ACC112 (cell line): Measurements from ENCODE around the gene TPD52L1.

Experiments
- H2AFZ ChIP-seq: fragments of 200-600 bp; sonication (generic); one replicate; pipeline ENCODE4 v1.6.0; 2017; ENCODE audit warnings: antibody characterized with exemption, low read length; ENCODE audit not compliant: unreplicated experiment
- H3K27ac ChIP-seq: fragments of 200-600 bp; sonication (generic); 2 replicates; pipeline ENCODE4 v1.5.1; 2014; ENCODE audit warnings: low read depth, mild to moderate bottlenecking, antibody characterized with exemption, low read length, moderate library complexity
- H3K27me3 ChIP-seq: fragments of 200-600 bp; sonication (generic); 2 replicates; pipeline ENCODE4 v1.6.1; 2014; ENCODE audit warnings: mild to moderate bottlenecking, antibody characterized with exemption, low read length, moderate library complexity, mixed read lengths; ENCODE audit not compliant: insufficient read depth
- H3K36me3 ChIP-seq: fragments of 200-600 bp; sonication (generic); 2 replicates; pipeline ENCODE4 v1.6.1; 2016; ENCODE audit warnings: mild to moderate bottlenecking, antibody characterized with exemption, low read length, moderate library complexity, mixed read lengths; ENCODE audit not compliant: insufficient read depth
- H3K4me1 ChIP-seq: fragments of 200-600 bp; sonication (generic); one replicate; pipeline ENCODE4 v1.6.1; 2016; ENCODE audit warnings: low read length, mixed read lengths; ENCODE audit not compliant: insufficient read depth, unreplicated experiment, control insufficient read depth
- H3K4me3 ChIP-seq: fragments of 200-600 bp; sonication (generic); 2 replicates; pipeline ENCODE4 v1.5.1; 2014; ENCODE audit warnings: mild to moderate bottlenecking, low read depth, low read length
- H3K79me2 ChIP-seq: fragments of 200-600 bp; sonication (generic); one replicate; pipeline ENCODE4 v1.6.0; 2016; ENCODE audit warnings: low read length; ENCODE audit not compliant: control insufficient read depth, unreplicated experiment, insufficient read depth

Gene TPD52L1

DNA sequence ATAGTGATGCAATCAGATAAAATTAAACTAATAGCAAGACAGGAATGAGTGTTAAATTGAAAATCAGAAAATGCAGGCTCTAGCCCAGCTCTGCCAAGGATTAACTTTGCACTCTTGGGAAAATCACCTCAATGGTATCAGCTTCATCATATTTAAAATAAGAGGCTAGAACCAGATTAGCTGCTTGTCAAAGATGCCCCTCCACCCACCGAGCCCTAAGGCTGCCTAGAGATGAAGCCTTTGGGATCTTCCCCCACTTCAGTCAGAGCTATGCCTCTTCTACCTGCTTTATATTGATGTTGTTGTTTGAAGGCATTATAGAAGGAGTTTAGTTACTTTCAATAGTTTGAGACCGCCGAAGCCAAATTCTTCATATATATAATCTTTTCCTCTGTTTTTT lies 100.7 kb downstream of the TPD52L1 start:
- Histone ChIP-seq H3K4me3 (no peak overlapping the region), H2AFZ (no peak overlapping the region), H3K4me1 (peaks cover 7% of the 10 kb centered on the region), H3K36me3 (no peaks in the 10 kb centered on the region), H3K27me3 (no peaks in the 10 kb centered on the region), H3K79me2 (no peaks in the 10 kb centered on the region), H3K27ac (no peak overlapping the region)

DNA sequence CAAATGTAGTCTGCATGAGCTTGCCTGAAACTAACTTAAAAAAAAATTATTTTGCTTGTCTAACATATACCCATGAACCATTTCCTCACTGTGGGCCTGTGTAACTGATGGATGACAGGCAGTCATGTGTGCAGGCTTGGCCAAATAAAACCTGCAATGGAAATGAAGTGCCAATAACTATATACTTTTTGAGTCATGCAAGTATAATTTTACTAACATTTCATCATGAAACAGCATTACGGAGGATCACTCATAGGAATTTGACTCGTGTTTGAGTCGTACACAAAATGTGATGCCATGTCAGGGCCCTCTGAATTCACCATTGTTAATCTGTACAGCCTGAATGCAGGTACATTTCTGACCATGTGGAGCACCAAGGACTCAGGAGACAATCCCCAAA lies 101.6 kb downstream of the TPD52L1 start:
- Histone ChIP-seq H3K79me2 (no peaks in the 10 kb centered on the region), H3K36me3 (no peaks in the 10 kb centered on the region), H3K4me1 (peaks cover 9% of the 10 kb centered on the region), H2AFZ (no peak overlapping the region), H3K4me3 (no peak overlapping the region), H3K27me3 (no peaks in the 10 kb centered on the region), H3K27ac (no peak overlapping the region)

DNA sequence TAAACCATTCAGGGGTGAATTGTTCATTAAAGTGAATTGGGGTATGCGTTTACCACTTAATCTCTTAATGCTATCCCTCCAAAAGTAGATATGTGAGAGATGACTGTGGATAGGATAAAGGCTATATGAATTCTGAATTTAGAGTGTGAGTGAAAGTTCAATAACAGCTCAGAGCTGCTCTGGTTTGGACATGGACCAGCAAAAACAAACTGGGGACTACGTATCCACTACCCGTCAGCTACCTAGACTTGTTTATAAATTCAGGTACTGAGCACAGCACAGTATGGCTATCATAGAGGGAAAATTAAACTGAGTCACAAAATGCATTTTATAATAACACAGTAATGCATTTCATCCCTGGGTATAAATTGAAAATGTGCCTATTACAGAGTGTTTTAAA lies 103.8 kb downstream of the TPD52L1 start:
- Histone ChIP-seq H3K36me3 (no peaks in the 10 kb centered on the region), H3K4me3 (no peak overlapping the region), H2AFZ (no peak overlapping the region), H3K27ac (no peak overlapping the region), H3K79me2 (no peaks in the 10 kb centered on the region), H3K27me3 (no peaks in the 10 kb centered on the region), H3K4me1 (peaks cover 17% of the 10 kb centered on the region)

DNA sequence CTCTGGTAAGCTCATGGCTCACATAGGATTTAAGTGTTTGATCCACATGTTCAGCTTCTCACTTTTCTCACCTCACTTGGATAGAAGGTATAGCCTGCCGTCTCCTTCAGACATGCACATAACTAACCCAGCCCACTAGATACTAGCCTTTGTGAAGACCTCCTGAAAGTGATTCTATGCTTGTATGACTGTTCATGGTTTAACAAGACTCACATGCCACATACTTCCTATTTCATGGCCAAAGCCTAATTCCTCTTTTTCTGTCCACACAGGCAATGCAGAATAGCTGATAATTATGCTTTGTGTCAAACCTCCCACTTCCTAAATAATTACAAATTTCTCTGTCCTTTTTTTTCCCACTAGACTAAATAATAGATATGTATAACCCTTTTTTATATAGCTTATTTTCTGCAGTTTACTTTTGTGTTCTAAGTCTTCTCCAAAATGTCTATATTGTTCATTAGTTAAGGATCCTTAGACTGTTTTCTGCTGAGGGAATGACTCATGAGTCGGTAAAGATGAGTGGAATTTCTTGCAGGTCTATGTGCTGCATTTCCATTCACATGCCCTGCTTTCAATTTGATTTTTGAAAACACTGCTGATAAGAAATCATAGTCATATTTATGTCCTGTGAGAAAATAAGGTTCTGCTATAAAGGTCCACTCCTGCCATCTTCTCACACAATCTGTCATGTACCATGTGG lies 105.2 kb downstream of the TPD52L1 start:
- no peak overlapping the region for H3K4me3 ChIP-seq

DNA sequence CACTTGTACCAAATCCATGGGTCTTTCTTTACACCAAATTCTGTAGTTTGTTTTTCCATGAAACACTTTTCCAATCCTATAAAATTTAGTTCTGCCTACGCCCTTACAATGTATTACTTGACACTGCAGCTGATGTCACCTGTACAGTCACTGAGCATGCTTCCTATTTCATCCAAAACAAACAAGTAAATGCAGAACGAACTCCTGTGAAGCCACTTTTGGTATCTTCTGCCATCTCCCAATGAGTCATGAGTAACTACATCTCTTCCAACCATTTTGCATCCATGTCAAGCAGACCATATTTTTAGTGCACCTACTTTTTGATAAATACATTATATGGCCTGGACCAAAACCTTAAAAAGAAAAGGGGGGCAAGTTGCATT lies 105.8 kb downstream of the TPD52L1 start:
- no peaks in the 10 kb centered on the region for H3K79me2 ChIP-seq
- no peak overlapping the region for H3K27ac ChIP-seq
- no peak overlapping the region for H2AFZ ChIP-seq
- H3K36me3 ChIP-seq, result no peaks in the 10 kb centered on the region
- H3K4me1 ChIP-seq, result peaks cover 26% of the 10 kb centered on the region
- H3K4me3 ChIP-seq, result no peak overlapping the region
- no peaks in the 10 kb centered on the region for H3K27me3 ChIP-seq

More for the DNA sequence above, 105.2 kb downstream of the TPD52L1 start:
- Histone ChIP-seq H3K27ac (no peak overlapping the region), H3K4me1 (peaks cover 26% of the 10 kb centered on the region), H2AFZ (no peak overlapping the region), H3K79me2 (no peaks in the 10 kb centered on the region), H3K36me3 (no peaks in the 10 kb centered on the region), H3K27me3 (no peaks in the 10 kb centered on the region)

DNA sequence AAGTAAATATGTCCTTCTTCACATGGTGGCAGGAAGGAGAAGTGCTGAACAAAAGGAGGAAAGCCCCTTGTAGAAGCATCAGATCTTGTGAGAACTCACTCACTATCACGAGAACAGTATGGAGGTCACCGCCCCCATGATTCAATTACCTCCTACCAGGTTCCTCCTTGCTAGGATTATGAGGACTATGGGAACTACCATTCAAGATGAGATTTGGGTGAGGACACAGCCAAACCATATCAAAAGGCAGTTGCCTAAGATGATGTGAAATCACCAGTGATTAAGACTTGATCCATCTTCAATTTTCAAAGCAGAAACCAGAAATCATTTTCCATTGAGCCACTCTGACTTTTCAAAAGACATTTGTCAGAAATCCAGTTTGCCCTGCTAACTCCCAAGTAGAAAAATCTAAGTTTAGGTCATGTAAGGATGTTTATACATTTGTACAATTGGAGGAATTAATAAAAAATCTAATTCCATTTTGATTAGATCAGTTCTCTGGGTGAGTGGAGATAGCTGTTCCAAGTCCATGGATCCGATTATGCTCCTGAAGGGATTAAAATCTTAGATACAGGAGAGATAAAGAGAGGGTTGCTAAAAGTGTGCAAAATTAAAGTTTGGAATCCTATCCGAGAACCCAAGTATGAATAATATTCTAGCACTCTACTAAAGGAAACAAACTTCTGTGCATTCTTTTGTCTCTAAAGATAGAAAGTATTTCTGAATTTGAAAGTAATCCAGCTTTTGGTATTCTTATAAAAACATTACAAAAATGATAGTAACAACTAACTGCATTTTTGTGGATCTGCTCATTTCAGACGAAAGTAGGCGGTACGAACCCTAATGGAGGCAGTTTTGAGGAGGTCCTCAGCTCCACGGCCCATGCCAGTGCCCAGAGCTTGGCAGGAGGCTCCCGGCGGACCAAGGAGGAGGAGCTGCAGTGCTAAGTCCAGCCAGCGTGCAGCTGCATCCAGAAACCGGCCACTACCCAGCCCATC lies 108.7 kb downstream of the TPD52L1 start:
- peaks cover 23% of the 10 kb centered on the region for H3K4me1 ChIP-seq
- no peaks in the 10 kb centered on the region for H3K27me3 ChIP-seq
- H2AFZ ChIP-seq, result peak overlapping the region; percentile 68
- H3K79me2 ChIP-seq, result no peaks in the 10 kb centered on the region
- H3K4me3 ChIP-seq, result peak overlapping the region; percentile 65
- peak overlapping the region; percentile 76 for H3K27ac ChIP-seq
- no peaks in the 10 kb centered on the region for H3K36me3 ChIP-seq

DNA sequence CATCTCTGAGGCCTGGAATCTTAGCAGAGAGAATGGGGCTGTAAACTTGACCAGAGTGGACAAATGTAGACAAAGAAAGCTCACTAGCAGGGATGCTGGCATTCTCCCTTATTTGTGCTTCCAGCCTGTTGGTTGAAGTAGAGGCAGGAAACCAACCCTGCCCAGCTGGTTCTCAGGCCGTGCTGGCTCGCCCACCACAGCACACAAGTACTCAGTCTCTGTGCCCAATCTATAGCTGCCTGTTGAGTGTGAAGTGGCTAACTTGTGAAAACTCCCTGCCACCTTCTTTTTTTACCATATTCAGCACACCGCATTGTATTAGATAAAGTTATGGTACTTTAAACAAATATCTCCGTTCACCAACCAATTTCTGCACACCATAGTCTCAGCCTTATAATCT lies 110.9 kb downstream of the TPD52L1 start:
- no peaks in the 10 kb centered on the region for H3K36me3 ChIP-seq
- H2AFZ ChIP-seq, result no peak overlapping the region
- no peak overlapping the region for H3K27ac ChIP-seq
- H3K27me3 ChIP-seq, result no peaks in the 10 kb centered on the region
- H3K4me3 ChIP-seq, result no peak overlapping the region
- H3K4me1 ChIP-seq, result peaks cover 17% of the 10 kb centered on the region
- H3K79me2 ChIP-seq, result no peaks in the 10 kb centered on the region

DNA sequence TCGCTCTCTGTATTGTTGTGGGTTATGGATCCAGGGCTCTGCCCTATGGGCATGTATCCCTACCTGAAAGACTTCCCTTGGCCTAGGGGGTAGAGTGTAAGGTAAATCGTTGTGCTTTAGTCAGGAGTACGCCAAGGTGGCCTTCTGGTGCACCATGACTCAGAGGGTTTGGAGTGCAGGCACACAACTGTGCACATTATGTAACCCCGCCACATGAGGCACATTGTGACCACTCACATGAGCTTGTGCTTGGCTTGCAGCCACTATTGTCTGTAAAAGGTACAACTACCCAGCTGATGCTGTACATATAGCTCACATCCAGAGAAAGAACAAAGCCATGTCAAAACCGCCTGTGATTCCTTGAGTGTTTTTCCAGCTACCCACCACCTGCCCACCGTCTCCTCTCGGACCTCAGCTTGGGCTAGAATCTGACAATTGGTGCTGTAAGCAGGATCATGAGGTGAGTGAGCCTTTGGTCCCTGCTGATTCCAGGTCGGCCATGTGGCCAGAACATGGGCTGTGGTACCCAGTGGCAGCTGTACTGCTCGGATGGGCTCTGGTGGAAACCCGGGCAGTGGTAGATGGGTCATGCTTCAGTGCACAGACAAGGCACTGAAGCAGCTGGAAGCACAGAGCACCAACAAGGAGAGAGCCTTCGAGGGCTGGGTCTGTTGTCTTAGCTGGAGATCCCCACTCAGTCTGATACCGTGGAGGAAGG lies 114.4 kb downstream of the TPD52L1 start:
- H3K36me3 ChIP-seq, result peaks cover 9% of the 10 kb centered on the region; the same call in 1 of the 2 replicates
- H3K79me2 ChIP-seq, result no peaks in the 10 kb centered on the region
- no peak overlapping the region for H3K4me3 ChIP-seq
- no peak overlapping the region for H2AFZ ChIP-seq
- H3K27ac ChIP-seq, result no peak overlapping the region
- no peaks in the 10 kb centered on the region for H3K27me3 ChIP-seq
- peaks cover 3% of the 10 kb centered on the region for H3K4me1 ChIP-seq

DNA sequence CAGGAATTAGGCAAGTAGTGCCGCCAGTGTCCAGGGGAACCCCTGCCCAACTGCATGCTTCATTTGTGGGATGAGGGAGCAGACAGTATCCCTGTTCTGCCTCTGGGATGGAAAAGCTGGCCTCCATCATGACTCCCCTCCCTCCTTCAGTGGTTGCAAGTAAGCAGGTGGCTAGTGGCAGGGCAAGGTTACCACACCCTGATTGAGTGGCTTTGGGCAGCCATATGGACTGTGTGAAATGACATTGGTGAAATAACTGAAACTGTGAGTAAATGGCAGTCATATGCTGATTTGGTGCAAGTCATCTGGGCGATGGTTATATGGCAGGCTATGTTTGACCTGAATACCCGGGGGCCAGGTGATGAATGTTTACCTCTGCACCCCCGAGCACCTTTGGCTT lies 115.2 kb downstream of the TPD52L1 start:
- H2AFZ ChIP-seq, result no peak overlapping the region
- no peaks in the 10 kb centered on the region for H3K79me2 ChIP-seq
- no peak overlapping the region for H3K4me3 ChIP-seq
- H3K27me3 ChIP-seq, result no peaks in the 10 kb centered on the region
- H3K36me3 ChIP-seq, result peaks cover 9% of the 10 kb centered on the region; the same call in 1 of the 2 replicates
- no peak overlapping the region for H3K27ac ChIP-seq
- no peaks in the 10 kb centered on the region for H3K4me1 ChIP-seq

DNA sequence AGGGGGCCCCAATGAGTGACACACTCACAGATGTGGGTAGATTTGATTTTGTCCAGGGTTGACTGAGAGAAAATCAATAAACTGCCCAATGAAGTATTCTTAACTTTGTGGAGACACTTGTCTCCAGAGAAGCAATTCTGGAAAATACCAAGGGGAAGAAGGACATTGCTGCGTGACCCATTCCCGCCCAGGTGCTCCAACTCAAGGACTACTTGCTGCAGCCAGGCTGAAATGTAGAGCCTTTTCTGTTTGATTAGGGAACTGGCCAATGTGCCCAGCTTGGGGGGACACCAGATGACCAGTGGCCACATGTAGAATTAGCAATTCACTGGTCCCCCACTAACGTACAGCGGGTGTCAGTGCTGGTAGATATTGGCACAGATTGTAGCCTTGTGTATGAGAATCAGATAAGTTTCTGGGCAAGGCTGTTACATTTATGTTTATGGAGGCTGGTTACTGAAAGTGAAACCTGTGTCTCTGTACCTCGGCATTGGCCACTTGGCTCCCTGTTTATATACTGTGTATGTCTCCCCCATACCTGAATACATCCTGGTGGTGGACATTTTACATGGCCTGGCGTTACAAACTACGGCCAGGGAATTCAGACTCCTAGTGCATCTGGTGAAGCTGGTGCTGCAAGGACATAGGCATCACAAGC lies 115.9 kb downstream of the TPD52L1 start:
- Histone ChIP-seq H2AFZ (no peak overlapping the region), H3K36me3 (peaks cover 9% of the 10 kb centered on the region; the same call in 1 of the 2 replicates), H3K4me3 (no peak overlapping the region), H3K27ac (no peak overlapping the region), H3K4me1 (no peaks in the 10 kb centered on the region), H3K27me3 (no peaks in the 10 kb centered on the region), H3K79me2 (no peaks in the 10 kb centered on the region)
